GM12891 (cell line): Measurements from ENCODE around the gene SYS1.

Experiments used
- POLR2A ChIP-seq: IDR thresholded peaks from 2 replicates; pipeline ENCODE4 v1.6.1; 2011; ENCODE audit warnings: low read depth, low read length, control low read depth
- POLR2AphosphoS5 ChIP-seq: IDR thresholded peaks from 2 replicates; pipeline ENCODE4 v1.6.1; 2011; ENCODE audit warnings: low read depth, low read length, control low read depth
- SPI1 ChIP-seq: IDR thresholded peaks from 2 replicates; pipeline ENCODE4 v1.6.1; 2011; ENCODE audit warnings: low read depth, low read length, control low read depth

GRCh38 chr20:45340236-45340847, 22.6 kb upstream of the SYS1 start:
- TF ChIP-seq POLR2A (no peak), POLR2AphosphoS5 (no peak), SPI1 (peak; percentile 23; the same call in 1 of the 2 replicates)
